Testis (tissue), 3 donors: ENCODE results near the gene BLOC1S4. TPM values are rescaled to one million over a fixed set of nuclear protein-coding genes. Genes with fewer than 3 reads are reported as not detected.

Experiments used
- DNase-seq: peaks from one replicate; pipeline ENCODE4 v3.0.0-alpha.2; 2019
- H3K27ac ChIP-seq, 2 donors: fragments of 200-600 bp; sonication (generic); one replicate each; pipeline ENCODE4 v1.5.1; 2019
- H3K27me3 ChIP-seq: fragments of 200-600 bp; sonication (generic); one replicate; pipeline ENCODE4 v1.5.1; 2019
- H3K36me3 ChIP-seq: fragments of 200-600 bp; sonication (generic); one replicate; pipeline ENCODE4 v1.5.1; 2017; ENCODE audit warnings: low read depth; ENCODE audit errors: missing control alignments
- H3K4me1 ChIP-seq: fragments of 200-600 bp; sonication (generic); one replicate; pipeline ENCODE4 v1.5.1; 2019
- H3K4me3 ChIP-seq, 2 donors: fragments of 200-600 bp; sonication (generic); one replicate each; pipeline ENCODE4 v1.5.1; 2017 to 2019
- H3K9me3 ChIP-seq: fragments of 200-600 bp; sonication (generic); one replicate; pipeline ENCODE4 v1.5.1; 2017
- POLR2A ChIP-seq: fragments of 450-650 bp; IDR thresholded peaks from one replicate; pipeline ENCODE4 v1.6.1; 2017; ENCODE audit warnings: antibody characterized with exemption, mild to moderate bottlenecking, moderate library complexity
- WGBS, 2 donors: methylation state at CpG; one replicate each; pipeline ENCODE4 v1.1.5; 2018; 5-methylcytosine and 5-hydroxymethylcytosine counted together
- intact Hi-C: fragments of 100-400 bp; cut with DNase I; formaldehyde crosslinking; loops from one replicate; pipeline ENCODE4 v1.15.1; 2023; ENCODE audit warnings: low total_unique reads
- polyA plus RNA-seq: library from polyadenylated mRNA; stranded (reverse); fragments of 350-450 nt; fragmentation: Illumina TruSeq; extraction: RNeasy Lipid Tissue Mini Kit (QIAGEN cat#74804); gene quantifications from one replicate; pipeline ENCODE4 v1.2.3, GENCODE V29; 2014; ENCODE audit warnings: low read depth, low replicate concordance; ENCODE audit not compliant: insufficient read depth
- total RNA-seq, 2 donors: library from RNA; depleted of rRNA; stranded (reverse); fragments of >200 nt; gene quantifications; one replicate each; pipeline ENCODE4 v1.2.3, GENCODE V29; 2016
- TF ChIP-seq, protein P1 (sequence below), 3 experiments: fragments of 450-650 bp in 2 of 3; fragments of 200-600 bp in 1 of 3; sonication (generic) in 1 of 3; IDR thresholded peaks; one replicate each; pipeline ENCODE4 v1.5.1; 2016 to 2019; ENCODE audit warnings: antibody characterized with exemption in 3 of 3, mild to moderate bottlenecking in 2 of 3, moderate library complexity in 1 of 3

Gene BLOC1S4
- total and polyA plus RNA-seq, 3 donors from 2014 or later = 10.2 to 27.3 (median 21.3) TPM

DNA sequence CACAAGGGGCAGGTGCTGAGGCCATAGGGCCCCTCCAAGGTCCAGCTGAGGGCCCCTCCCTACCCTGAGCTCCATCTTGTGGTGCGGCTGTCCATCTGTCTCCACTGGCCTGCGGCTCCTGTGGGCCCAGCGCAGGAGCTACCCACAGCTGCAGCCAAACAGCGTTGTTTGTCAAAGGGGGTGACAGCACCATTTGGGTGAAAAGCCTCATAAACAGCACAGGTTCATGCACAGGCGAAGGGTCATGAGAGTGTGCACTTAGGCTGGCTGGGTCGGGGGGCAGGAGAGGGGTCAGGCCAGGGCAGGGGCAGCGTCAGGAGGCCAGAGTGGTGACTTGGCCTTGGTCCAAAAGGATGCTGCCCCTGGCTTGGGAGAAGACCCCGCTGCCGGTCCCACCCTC lies 32.3 kb downstream of the BLOC1S4 start:
- no peak overlapping the region for H3K27ac ChIP-seq
- DNase-seq = no peak
- H3K4me1 ChIP-seq = peaks cover 33% of the 10 kb centered on the region
- no peaks in the 10 kb centered on the region for H3K36me3 ChIP-seq
- intact Hi-C loops = no loop called here
- TF ChIP-seq, protein P1, sequence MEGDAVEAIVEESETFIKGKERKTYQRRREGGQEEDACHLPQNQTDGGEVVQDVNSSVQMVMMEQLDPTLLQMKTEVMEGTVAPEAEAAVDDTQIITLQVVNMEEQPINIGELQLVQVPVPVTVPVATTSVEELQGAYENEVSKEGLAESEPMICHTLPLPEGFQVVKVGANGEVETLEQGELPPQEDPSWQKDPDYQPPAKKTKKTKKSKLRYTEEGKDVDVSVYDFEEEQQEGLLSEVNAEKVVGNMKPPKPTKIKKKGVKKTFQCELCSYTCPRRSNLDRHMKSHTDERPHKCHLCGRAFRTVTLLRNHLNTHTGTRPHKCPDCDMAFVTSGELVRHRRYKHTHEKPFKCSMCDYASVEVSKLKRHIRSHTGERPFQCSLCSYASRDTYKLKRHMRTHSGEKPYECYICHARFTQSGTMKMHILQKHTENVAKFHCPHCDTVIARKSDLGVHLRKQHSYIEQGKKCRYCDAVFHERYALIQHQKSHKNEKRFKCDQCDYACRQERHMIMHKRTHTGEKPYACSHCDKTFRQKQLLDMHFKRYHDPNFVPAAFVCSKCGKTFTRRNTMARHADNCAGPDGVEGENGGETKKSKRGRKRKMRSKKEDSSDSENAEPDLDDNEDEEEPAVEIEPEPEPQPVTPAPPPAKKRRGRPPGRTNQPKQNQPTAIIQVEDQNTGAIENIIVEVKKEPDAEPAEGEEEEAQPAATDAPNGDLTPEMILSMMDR (IDR thresholded peaks at IDR 0.05) = no peak
- TF ChIP-seq POLR2A = no peak
- no peak overlapping the region for H3K4me3 ChIP-seq
- H3K9me3 ChIP-seq = no peaks in the 10 kb centered on the region
- WGBS, 2 donors = 85 to 87% methylated on average over 9 of the region's 9 CpGs
- no peaks in the 10 kb centered on the region for H3K27me3 ChIP-seq

DNA sequence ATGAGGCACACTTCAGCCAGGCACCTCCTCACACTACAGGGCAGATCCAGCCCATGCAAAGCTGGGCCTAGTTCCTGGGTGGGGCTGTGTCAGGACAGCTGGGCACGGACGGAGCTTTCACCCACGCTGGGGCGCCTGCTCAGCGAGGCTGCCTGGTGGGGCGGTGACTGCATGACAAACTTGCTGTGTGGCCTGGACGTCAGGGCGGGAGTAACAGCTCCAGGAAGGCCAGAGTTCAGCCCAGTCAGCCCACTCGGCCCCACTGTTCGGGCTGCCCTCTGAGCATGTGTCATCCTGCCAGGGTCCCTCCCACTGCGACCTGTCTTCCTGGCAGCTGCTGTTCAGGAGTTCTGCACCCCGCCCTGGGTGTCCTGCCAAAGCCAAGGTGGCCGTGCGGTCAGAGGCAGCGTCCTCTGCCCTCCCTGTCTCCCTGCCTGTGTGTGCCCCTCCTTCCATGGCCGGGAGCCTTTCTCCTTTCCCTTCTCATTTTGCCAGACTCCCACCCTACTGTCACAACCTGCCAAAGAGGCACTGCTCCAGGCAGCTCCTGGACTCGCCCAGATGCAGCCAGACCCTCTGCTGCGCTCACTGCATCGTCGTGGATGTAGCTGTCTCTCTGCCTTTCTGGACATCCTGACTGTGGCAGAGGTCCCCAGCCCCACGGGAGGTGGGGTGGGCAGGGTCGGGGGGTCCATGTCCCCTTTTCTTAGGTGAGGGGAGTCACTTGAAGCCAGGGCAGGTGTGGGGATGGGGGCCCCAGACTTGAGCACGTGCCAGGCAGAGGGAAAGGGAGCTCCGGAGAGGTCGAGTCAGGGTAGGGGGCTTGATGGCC lies 33.6 kb downstream of the BLOC1S4 start:
- Histone ChIP-seq H3K36me3 (no peaks in the 10 kb centered on the region), H3K27ac (no peak overlapping the region), H3K4me3 (no peak overlapping the region), H3K9me3 (no peaks in the 10 kb centered on the region), H3K4me1 (peaks cover 33% of the 10 kb centered on the region), H3K27me3 (no peaks in the 10 kb centered on the region)
- WGBS, 2 donors = 52% methylated on average over 9 to 25 of the region's 25 CpGs
- no peak for TF ChIP-seq POLR2A
- TF ChIP-seq, protein P1 (IDR thresholded peaks at IDR 0.05) = no peak
- intact Hi-C loops = no loop called here
- peak; percentile 56 for DNase-seq

DNA sequence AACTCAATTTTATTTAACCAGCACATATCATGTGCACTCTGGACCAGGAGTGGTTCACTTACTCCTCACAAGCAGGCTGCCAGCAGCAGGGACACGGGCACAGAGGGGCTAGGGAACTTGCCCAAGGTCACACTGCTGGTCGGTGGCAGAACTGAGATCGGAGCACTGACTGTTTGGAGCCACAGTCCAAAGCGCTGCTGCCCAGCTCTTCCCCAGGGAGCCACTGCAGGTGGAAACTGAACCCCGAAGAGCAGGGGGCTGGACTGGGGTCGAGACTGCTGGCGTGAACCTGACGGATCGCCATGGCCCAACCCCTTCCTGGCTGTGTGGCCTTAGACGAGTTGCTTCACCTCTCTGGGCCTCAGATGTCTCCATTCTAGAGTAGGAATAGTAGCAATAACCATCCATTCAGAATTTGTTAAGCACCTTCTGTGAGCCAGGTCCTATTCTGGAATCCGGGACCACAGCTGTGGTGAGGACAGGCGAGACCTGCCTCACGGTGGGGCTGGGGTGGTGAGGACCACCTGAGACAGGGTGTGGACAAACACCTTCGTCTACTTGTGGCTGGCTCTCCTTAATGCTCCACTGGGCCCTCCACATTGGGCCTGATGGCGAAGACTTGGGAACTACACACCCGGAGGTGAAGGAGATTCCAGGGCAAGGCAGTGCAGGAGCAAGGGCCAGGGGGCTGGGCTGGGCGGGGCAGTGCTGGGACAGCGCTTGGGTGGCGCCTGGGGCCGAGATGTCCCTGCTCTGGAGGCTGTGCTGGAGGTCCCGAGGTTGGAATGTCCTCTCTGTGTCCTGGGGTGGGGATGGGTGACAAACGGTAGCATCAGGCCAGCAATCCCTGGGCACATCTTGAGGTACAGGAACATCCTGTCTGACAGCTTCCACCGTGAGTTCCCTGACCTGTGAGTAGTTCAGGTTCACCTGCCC lies 34.6 kb downstream of the BLOC1S4 start:
- no peak for TF ChIP-seq POLR2A
- TF ChIP-seq, protein P1 (IDR thresholded peaks at IDR 0.05) = no peak

DNA sequence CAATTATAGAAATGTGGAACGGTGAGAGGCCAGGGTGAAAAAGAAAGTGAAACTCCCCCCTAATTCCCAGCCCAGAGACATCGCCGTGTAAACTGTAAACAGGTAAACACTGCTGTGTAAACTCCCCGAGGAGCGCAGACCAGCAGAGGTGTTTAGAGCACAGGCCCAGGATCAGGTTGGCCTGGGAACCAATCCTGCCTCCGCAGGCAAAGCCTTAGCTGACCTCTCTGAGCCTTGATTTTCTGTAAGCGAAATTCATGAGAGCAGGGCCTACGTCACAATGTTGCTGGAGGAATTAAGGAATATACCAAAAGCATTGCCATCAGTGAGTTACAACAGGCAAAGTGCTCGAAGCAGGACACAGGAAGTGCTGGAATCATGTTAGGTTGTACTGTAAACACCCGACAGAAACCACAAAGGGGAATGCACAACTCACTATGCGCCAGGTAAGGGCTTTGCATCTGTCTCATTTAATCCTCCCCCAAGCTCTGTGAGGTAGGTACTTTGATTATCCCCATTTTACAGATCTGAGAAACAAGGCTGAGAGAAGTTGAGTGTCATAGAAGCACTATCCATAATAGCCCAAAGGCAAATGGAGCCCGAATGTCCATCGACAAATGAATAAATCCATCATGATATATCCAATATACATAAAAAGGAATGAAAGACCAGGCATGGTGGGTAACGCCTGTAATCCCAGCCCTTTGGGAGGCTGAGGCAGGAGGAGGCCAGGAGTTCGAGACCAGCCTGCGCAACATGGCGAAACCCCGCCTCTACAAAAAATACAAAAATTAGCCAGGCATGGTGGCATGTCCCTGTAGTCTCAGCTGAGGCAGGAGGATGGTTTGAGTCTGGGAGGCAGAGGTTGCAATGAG lies 35.9 kb downstream of the BLOC1S4 start:
- Histone ChIP-seq H3K9me3 (no peaks in the 10 kb centered on the region), H3K27me3 (no peaks in the 10 kb centered on the region), H3K4me1 (peaks cover 28% of the 10 kb centered on the region), H3K4me3 (no peak overlapping the region), H3K27ac (no peak overlapping the region), H3K36me3 (no peaks in the 10 kb centered on the region)
- TF ChIP-seq, protein P1 (IDR thresholded peaks at IDR 0.05) = no peak
- TF ChIP-seq POLR2A = no peak
- no peak for DNase-seq
- 78 to 79% methylated on average over 17 to 18 of the region's 18 CpGs for WGBS, 2 donors
- intact Hi-C loops = no loop called here

More for the DNA sequence above, 34.6 kb downstream of the BLOC1S4 start:
- Histone ChIP-seq H3K4me1 (peaks cover 39% of the 10 kb centered on the region), H3K4me3 (no peak overlapping the region), H3K36me3 (no peaks in the 10 kb centered on the region), H3K27ac (no peak overlapping the region), H3K27me3 (no peaks in the 10 kb centered on the region), H3K9me3 (no peaks in the 10 kb centered on the region)
- DNase-seq = no peak
- 86 to 89% methylated on average over 15 to 23 of the region's 23 CpGs for WGBS, 2 donors
- intact Hi-C loops = no loop called here
